Left cardiac atrium (tissue), 4 donors: Measurements from ENCODE around the gene MYO5A. TPM values are rescaled to one million over a fixed set of nuclear protein-coding genes. Genes with fewer than 3 reads are reported as not detected.
"Not testable (repeated sequence)": the region's sequence is repeated elsewhere in the genome, so short reads cannot be mapped to it uniquely, and the experiment has no call there.

Source experiments
- ATAC-seq, 2 donors: fragments of 200-7000 bp; cut with Tn5 transposase; one replicate each; pipeline ENCODE4 v1.9.1; 2020; ENCODE audit warnings: mild to moderate bottlenecking in 2 of 2, moderate library complexity in 2 of 2
- DNase-seq: peaks from one replicate; pipeline ENCODE4 v3.0.0-alpha.2; 2020
- intact Hi-C, 2 donors: fragments of 100-400 bp; cut with DNase I; formaldehyde crosslinking; loops; one replicate each; pipeline versions ENCODE4 v1.14.1 to v1.15.1; 2022 to 2023
- total RNA-seq, 2 donors: library from RNA; stranded (reverse); fragmentation: NEBNext Ultra II Directional; extraction: Animal tissue kit (Norgen Biotek cat#: 25700); gene quantifications; one replicate each; pipeline ENCODE4 v1.2.1, GENCODE V29; 2021
- donor health status: DM: no; HTN: yes; CAD: no.
- donor health status: DM: no; HTN: yes; CAD: no; lungs with severe emphysema.
- donor health status: DM: yes; HTN: yes; CAD: no.
- donor health status: Dilated cardiomyopathy.

The MYO5A gene
- total RNA-seq, 2 donors from 2014 or later: 18.1 to 19.4 TPM

- ATAC-seq: no peak
Observed at GRCh38 chr15:52517014-52517413, 11.7 kb downstream of the MYO5A start.

GRCh38 chr15:52515343-52515742, 13.3 kb downstream of the MYO5A start:
- intact Hi-C loops: no loop called here
- DNase-seq (no peak), ATAC-seq (no peak)

More at GRCh38 chr15:52517014-52517413, 11.7 kb downstream of the MYO5A start:
- intact Hi-C loops: no loop called here
- no peak for DNase-seq

GRCh38 chr15:52514482-52514881, 14.2 kb downstream of the MYO5A start:
- intact Hi-C loops: no loop called here
- DNase-seq: no peak
- ATAC-seq: no peak

GRCh38 chr15:52512869-52513268, 15.8 kb downstream of the MYO5A start:
- ATAC-seq: peak in 1 of 2 donors; percentile 50
- DNase-seq, intact Hi-C loops: not testable (repeated sequence)

GRCh38 chr15:52511084-52511483, 17.6 kb downstream of the MYO5A start:
- DNase-seq (no peak), ATAC-seq (no peak)
- intact Hi-C loops: no loop called here

GRCh38 chr15:52509500-52510245, 19.0 kb downstream of the MYO5A start:
- intact Hi-C loops: no loop called here
- ATAC-seq: no peak
- DNase-seq: no peak

GRCh38 chr15:52506549-52506948, 22.1 kb downstream of the MYO5A start:
- ATAC-seq: no peak
- no peak for DNase-seq
- intact Hi-C loops: no loop called here

- DNase-seq: no peak
- ATAC-seq: no peak
- intact Hi-C loops: no loop called here
Observed at GRCh38 chr15:52505151-52505550, 23.5 kb downstream of the MYO5A start.

- intact Hi-C loops: no loop called here
- ATAC-seq: peak in 1 of 2 donors; percentile 41
Observed at GRCh38 chr15:52503788-52504496, 24.7 kb downstream of the MYO5A start.

GRCh38 chr15:52502608-52503007, 26.1 kb downstream of the MYO5A start:
- no peak for DNase-seq
- intact Hi-C loops: no loop called here
- ATAC-seq: no peak

More at GRCh38 chr15:52503788-52504496, 24.7 kb downstream of the MYO5A start:
- DNase-seq: no peak

GRCh38 chr15:52499506-52499905, 29.2 kb downstream of the MYO5A start:
- intact Hi-C loops: no loop called here
- no peak for DNase-seq
- ATAC-seq: no peak

- DNase-seq: no peak
- no peak for ATAC-seq
- intact Hi-C loops: no loop called here
Observed at GRCh38 chr15:52498706-52499105, 30.0 kb downstream of the MYO5A start.

- intact Hi-C loops: no loop called here
- ATAC-seq: peak in 1 of 2 donors; percentile 48
- no peak for DNase-seq
Observed at GRCh38 chr15:52496776-52497470, 31.8 kb downstream of the MYO5A start.

- intact Hi-C loops: no loop called here
- ATAC-seq (no peak), DNase-seq (no peak)
Observed at GRCh38 chr15:52496175-52496574, 32.5 kb downstream of the MYO5A start.

GRCh38 chr15:52495125-52495524, 33.6 kb downstream of the MYO5A start:
- DNase-seq: no peak
- intact Hi-C loops: no loop called here
- no peak for ATAC-seq

GRCh38 chr15:52493968-52494367, 34.7 kb downstream of the MYO5A start:
- intact Hi-C loops: no loop called here
- ATAC-seq: no peak
- DNase-seq: no peak

GRCh38 chr15:52492132-52492531, 36.5 kb downstream of the MYO5A start:
- no peak for ATAC-seq
- intact Hi-C loops: no loop called here

GRCh38 chr15:52491472-52491871, 37.2 kb downstream of the MYO5A start:
- intact Hi-C loops: no loop called here
- no peak for DNase-seq
- ATAC-seq: no peak

More at GRCh38 chr15:52492132-52492531, 36.5 kb downstream of the MYO5A start:
- DNase-seq: no peak

GRCh38 chr15:52489430-52489829, 39.2 kb downstream of the MYO5A start:
- ATAC-seq, DNase-seq, intact Hi-C loops: not testable (repeated sequence)

- ATAC-seq: no peak
- intact Hi-C loops: no loop called here
Observed at GRCh38 chr15:52488830-52489229, 39.9 kb downstream of the MYO5A start.

More at GRCh38 chr15:52488830-52489229, 39.9 kb downstream of the MYO5A start:
- no peak for DNase-seq
